ENCODE measurements around the gene LCN9.

LCN9 gene

GRCh38 chr9:135673941-135674340 is 10.8 kb downstream of the LCN9 start:
- DNase-seq, result no peak

GRCh38 chr9:135674977-135675376 is 11.9 kb downstream of the LCN9 start:
- no peak for DNase-seq

GRCh38 chr9:135676891-135677290 is 13.8 kb downstream of the LCN9 start:
- DNase-seq, result no peak

GRCh38 chr9:135677641-135678168 is 14.6 kb downstream of the LCN9 start:
- no peak for DNase-seq

- DNase-seq, result no peak
Observed at GRCh38 chr9:135678236-135679017, 15.3 kb downstream of the LCN9 start.

- no peak for DNase-seq
Observed at GRCh38 chr9:135680056-135680455, 16.9 kb downstream of the LCN9 start.

GRCh38 chr9:135681161-135681560 is 18.1 kb downstream of the LCN9 start:
- DNase-seq, result no peak

GRCh38 chr9:135683401-135684034 is 20.4 kb downstream of the LCN9 start:
- no peak for DNase-seq

- no peak for DNase-seq
Observed at GRCh38 chr9:135684691-135685090, 21.6 kb downstream of the LCN9 start.

- DNase-seq, result no peak
Observed at GRCh38 chr9:135687216-135687615, 24.1 kb downstream of the LCN9 start.

- DNase-seq, result no peak
Observed at GRCh38 chr9:135689011-135689410, 25.9 kb downstream of the LCN9 start.

- no peak for DNase-seq
Observed at GRCh38 chr9:135690836-135691570, 27.9 kb downstream of the LCN9 start.

- no peak for DNase-seq
Observed at GRCh38 chr9:135692410-135692809, 29.3 kb downstream of the LCN9 start.

- DNase-seq, result no peak
Observed at GRCh38 chr9:135693265-135693664, 30.2 kb downstream of the LCN9 start.

- DNase-seq, result no peak
Observed at GRCh38 chr9:135693771-135694170, 30.7 kb downstream of the LCN9 start.

- no peak for DNase-seq
Observed at GRCh38 chr9:135694414-135694813, 31.3 kb downstream of the LCN9 start.

GRCh38 chr9:135695036-135695435 is 31.9 kb downstream of the LCN9 start:
- DNase-seq, result no peak

- DNase-seq, result no peak
Observed at GRCh38 chr9:135695642-135696041, 32.5 kb downstream of the LCN9 start.

GRCh38 chr9:135696446-135696845 is 33.3 kb downstream of the LCN9 start:
- no peak for DNase-seq

GRCh38 chr9:135697226-135697625 is 34.1 kb downstream of the LCN9 start:
- no peak for DNase-seq

GRCh38 chr9:135698236-135698635 is 35.1 kb downstream of the LCN9 start:
- no peak for DNase-seq

GRCh38 chr9:135698767-135699166 is 35.7 kb downstream of the LCN9 start:
- DNase-seq, result no peak

GRCh38 chr9:135699440-135699839 is 36.3 kb downstream of the LCN9 start, which contains the start of gene SOHLH1:
Gene SOHLH1, minus strand, starts transcription at chr9:135699481. Its CDS starts 14 bp downstream, at chr9:135699467.
- DNase-seq, result no peak

- no peak for DNase-seq
Observed at GRCh38 chr9:135700525-135700924, 37.4 kb downstream of the LCN9 start.
